ENCODE measurements around the gene TMEM72.
A peak's percentile ranks its signal among the peaks of the same experiment; 100 is the strongest.

TMEM72 gene

DNA sequence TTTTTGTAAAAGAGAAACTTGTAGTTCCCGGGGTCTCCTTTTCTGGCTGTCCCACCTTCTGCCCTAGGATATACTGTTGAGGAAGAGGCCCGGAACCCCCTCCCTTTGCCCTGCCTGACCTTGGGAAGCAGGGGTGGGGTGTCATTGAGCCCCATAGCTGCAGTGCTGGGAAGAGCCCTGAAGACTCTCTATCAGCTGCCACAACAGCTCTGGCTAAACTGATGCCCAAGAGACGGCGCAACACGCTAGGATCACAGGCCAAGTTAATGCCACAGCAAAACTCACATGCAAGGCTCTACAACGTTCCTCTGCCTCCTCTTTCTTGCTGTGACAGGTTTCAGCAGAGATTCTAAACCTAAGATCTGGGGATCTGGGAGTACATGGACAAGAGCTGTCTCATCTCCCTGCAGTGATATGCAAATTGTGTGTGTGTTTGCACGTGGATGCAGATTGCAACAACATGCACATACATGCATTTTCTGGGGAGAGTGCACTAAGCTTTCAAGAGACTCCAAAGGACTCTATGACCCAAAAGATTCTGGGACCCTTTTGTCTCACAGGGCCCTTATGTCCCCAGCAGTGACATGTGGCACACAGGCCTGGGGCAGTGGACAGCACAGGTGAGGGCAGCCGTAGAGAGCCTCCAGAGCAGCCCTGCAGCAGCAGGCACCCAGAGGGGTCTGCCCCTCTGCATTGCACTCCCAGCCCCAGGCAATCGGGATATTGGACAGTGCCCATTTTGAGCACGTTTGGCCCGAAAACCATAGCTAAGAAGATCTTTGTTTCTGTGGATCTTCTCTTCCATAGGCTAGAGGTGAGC is 51.0 kb downstream of the TMEM72 start:
- no peak for DNase-seq (ENCODE audit: low read depth)
- H3K4me3 ChIP-seq (ENCODE audit: low read depth, low read length): peak overlapping the region; percentile 21
- TF ChIP-seq, protein P1, sequence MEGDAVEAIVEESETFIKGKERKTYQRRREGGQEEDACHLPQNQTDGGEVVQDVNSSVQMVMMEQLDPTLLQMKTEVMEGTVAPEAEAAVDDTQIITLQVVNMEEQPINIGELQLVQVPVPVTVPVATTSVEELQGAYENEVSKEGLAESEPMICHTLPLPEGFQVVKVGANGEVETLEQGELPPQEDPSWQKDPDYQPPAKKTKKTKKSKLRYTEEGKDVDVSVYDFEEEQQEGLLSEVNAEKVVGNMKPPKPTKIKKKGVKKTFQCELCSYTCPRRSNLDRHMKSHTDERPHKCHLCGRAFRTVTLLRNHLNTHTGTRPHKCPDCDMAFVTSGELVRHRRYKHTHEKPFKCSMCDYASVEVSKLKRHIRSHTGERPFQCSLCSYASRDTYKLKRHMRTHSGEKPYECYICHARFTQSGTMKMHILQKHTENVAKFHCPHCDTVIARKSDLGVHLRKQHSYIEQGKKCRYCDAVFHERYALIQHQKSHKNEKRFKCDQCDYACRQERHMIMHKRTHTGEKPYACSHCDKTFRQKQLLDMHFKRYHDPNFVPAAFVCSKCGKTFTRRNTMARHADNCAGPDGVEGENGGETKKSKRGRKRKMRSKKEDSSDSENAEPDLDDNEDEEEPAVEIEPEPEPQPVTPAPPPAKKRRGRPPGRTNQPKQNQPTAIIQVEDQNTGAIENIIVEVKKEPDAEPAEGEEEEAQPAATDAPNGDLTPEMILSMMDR (IDR thresholded peaks at IDR 0.05; ENCODE audit: insufficient read depth, low read depth, low read length, missing control alignments): no peak

DNA sequence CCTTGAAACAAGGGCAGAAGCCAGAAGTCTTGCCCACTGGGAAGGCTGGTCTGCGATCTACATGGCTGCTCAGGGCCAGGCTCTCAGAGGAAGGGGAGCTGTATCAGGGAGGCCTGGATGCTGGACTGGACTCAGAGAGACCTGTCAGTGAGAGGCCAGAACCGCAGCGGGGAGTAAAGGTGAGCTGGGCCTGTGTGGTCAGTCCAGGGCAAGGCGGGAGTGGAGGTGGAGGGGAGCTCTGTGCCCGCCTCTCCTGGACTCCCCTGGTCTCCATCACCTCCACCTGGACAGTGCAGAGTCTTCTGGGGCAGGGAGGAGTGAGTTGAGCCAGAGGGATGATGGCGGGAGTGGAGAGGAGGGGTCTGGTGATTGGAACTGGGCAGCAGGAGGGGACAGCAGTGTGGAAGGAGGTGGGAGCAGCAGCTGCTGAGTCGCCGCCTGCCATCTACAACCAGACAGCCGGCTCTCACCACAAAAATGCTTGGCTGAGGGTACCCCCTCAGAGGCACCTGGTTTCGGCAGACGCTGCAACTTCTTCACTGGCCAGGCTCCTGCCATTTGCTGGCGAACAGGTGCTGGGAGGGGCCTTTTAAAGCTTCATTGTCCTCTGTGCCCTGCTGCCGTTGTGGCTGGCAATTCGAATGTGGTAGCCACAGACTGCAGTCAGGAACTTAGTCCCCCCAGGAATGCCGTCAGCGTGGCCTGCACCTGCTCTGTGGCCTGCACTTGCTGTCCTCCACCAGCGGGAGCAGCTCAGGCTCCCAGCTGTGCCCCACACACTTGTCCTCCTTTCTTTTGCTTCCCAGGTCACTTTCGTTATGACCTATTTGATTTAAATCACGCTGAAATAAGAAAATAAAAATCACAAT is 52.0 kb downstream of the TMEM72 start:
- peak; percentile 65 for DNase-seq (ENCODE audit: low read depth)
- H3K4me3 ChIP-seq (ENCODE audit: low read depth, low read length): peak overlapping the region; percentile 15
- TF ChIP-seq, protein P1 (IDR thresholded peaks at IDR 0.05; ENCODE audit: insufficient read depth, low read depth, low read length, missing control alignments): peak; percentile 33

DNA sequence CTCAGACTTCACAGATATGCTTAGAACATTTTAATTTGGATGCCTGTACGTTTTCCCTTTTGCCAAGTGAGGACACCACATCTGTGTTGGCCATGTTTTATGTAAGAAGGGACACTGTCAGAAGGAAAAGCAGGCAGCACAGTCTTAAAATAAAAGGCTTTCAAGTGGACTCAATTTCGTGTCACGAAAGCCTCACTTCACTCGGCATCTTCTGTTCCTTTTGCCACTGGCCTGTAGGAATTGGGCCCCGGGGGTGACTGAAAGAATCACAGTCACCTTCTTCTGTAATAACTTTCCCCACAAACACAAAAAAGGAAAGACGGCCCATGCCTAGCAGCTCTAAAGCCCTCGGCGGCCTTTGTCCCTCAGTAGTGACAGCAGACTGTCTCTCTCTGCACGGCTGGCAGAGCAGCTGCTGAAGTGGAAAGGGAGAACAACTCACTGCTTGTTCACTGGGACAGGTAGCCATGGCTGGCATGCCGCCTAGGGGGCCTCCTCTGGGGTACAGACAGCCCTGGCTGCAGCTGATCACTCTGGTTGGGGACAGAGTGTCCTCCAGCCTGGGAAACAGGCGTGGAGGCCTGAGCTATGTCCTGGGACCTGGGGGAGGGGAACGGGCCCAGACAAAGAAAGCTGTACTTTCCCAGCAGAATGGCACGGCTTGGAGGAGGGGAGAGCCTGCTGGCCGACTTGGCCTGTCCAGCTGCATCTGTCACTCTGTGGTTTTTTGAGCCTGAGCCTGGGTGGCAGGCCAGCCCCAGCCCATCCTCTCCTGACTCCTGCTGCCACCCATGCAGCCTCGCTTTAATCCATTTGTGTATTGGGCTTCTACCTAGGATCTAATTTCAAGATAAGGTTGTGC is 52.9 kb downstream of the TMEM72 start:
- TF ChIP-seq, protein P1 (IDR thresholded peaks at IDR 0.05; ENCODE audit: insufficient read depth, low read depth, low read length, missing control alignments): no peak
- peak overlapping the region; percentile 15 for H3K4me3 ChIP-seq (ENCODE audit: low read depth, low read length)
- peak; percentile 54 for DNase-seq (ENCODE audit: low read depth)

DNA sequence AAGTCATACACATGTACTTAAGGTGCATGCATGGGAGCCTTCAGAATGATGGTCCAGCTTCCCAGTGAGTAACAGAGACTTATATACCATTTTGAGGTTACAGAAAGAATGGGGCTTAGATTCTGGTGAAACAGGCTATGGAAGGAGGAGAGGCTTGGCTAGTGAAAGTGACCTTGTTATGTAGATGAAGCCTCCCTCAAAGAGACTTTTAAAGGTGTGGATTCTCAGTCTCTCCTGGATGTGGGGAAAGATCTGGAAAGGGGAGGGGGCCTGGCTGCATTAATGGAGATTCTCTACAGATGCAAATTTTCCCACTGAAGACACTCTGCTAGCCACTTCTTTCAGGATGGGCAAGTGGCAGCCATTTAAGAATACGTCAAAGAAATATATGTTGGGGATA is 54.0 kb downstream of the TMEM72 start:
- peak overlapping the region; percentile 25; the same call in 1 of the 2 replicates for H3K4me3 ChIP-seq (ENCODE audit: low read depth, low read length)
- TF ChIP-seq, protein P1 (IDR thresholded peaks at IDR 0.05; ENCODE audit: insufficient read depth, low read depth, low read length, missing control alignments): no peak
- DNase-seq (ENCODE audit: low read depth): no peak

DNA sequence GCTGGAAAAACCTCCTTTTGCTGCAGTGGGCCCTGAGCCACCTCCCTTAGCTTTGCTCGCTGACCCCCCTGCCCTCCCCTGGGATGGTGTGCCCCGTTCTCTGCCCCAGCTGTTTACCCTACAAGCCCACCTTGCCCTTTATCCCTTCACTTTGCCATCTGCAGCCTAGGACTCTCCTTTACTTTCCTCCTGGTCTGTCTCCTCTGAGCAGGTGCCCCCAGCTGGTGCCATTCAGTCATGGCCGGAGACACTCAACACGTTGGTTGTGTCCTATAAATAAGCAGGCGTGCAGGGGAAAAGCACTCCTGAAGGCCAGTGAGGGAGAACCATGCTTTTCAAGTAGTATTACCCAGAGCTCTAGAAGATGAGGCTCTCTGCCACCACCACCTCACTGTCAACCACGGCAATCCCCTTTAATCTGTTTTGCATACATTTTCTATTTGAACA is 54.5 kb downstream of the TMEM72 start:
- H3K4me3 ChIP-seq (ENCODE audit: low read depth, low read length): peak overlapping the region; percentile 25
- TF ChIP-seq, protein P1 (IDR thresholded peaks at IDR 0.05; ENCODE audit: insufficient read depth, low read depth, low read length, missing control alignments): no peak
- DNase-seq (ENCODE audit: low read depth): peak; percentile 79

DNA sequence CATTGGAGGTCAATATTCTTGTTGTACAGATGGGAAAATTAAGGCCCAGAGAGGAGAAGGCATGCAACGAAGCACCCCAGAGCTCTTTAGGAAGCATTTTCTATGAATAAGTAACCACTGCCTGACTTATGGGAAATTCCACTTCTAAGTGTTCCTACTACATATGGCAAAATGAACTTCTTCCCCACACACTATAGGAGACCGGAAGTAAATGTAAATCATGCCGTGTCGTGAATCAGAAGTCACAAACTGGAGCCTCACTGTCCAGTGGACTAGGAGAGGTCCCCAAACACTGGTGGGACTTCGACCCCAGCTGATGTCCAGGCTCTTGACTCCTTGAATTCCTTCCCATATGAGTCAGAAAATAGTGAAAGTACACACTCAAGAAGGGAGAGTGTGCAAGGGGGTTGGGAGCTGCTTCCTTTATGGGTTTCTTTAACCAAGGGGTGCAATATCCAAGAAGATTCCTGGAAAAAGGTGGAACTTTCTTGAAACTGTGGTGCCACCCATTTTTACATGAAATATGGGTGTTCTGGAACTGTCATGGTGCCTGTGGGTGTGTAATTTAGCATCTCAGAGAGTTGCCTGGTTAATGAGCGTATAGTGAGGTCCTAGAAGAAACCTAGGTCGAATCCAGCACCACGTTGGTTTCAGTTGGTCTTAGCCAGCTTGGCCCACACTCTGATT is 55.1 kb downstream of the TMEM72 start:
- peak overlapping the region; percentile 25 for H3K4me3 ChIP-seq (ENCODE audit: low read depth, low read length)
- DNase-seq (ENCODE audit: low read depth): peak; percentile 68
- TF ChIP-seq, protein P1 (IDR thresholded peaks at IDR 0.05; ENCODE audit: insufficient read depth, low read depth, low read length, missing control alignments): no peak

Data from GM12865 (cell line).